HEK293 (cell line): Measurements from ENCODE around the gene FSIP1.

Source experiments
- CTCF ChIP-seq: fragments of 450-650 bp; formaldehyde crosslinking; IDR thresholded peaks from 2 replicates; pipeline ENCODE4 v1.5.1; 2016; ENCODE audit warnings: missing biosample characterization, missing genetic modification characterization
- MYNN ChIP-seq: fragments of 450-650 bp; formaldehyde crosslinking; IDR thresholded peaks from 2 replicates; pipeline ENCODE4 v1.5.1; 2016; ENCODE audit warnings: missing biosample characterization, missing genetic modification characterization, borderline replicate concordance
- ZBTB7A ChIP-seq: fragments of 450-650 bp; formaldehyde crosslinking; IDR thresholded peaks from 2 replicates; pipeline ENCODE4 v1.5.1; 2016; ENCODE audit warnings: low read depth, missing biosample characterization, missing genetic modification characterization

DNA sequence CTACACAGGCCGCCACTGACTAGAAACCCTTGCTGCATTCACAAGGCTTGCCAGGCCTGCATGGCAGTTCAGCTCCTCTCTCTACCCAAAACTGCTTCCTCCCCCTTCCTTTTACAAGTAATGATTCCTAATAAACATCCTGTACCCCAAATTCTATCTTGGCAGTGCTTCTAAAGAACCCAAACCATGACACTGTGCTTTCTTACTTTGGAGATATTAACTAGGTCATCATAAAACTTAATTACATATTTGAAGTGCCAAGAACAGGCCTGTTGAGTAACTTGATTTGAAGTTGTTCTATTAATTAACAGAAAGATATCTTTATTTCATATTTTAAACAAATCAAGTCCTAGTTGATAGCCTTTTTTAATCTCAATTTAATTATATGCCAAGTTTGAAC, 113.4 kb downstream of the FSIP1 start:
- TF ChIP-seq ZBTB7A (tag by site-specific recombination) (no peak), MYNN (tag by site-specific recombination) (no peak), CTCF (tag by site-specific recombination) (no peak)
